ENCODE results near the gene UBXN6. TPM values are rescaled to one million over a fixed set of nuclear protein-coding genes. Genes with fewer than 3 reads are reported as not detected.

UBXN6 gene
- total and polyA plus RNA-seq, 12 donors: 90.6 to 131 (median 106) TPM

DNA sequence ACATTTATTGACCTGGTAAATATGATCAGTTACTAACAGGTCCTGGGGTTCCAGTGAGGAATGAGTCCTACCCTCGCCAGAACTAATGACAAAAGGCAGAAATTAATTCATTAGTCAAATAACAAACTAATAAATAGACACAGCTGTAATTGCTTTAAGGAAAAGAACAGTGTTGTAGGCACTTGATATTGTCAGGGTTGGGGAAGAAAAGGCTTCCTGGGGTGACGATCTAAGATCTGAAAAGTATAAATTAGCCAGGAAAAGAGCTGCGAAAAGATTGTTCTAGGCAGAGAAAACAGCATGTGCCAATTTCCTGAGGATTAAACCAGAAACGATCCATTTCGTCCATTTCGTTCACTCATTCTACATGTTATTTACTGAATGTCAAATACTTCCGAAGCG, 55.8 kb downstream of the UBXN6 start:
- H3K4me1 ChIP-seq: peaks cover 19 to 57% (median 53%) of the 10 kb centered on the region in 9 donors
- WGBS, 2 donors: 1 to 2% methylated on average over 8 of the region's 8 CpGs
- no peak for DNase-seq
- H3K36me3 ChIP-seq: peaks cover 0 to 18% (median 0%) of the 10 kb centered on the region in 9 donors
- H3K9me3 ChIP-seq: no peaks in the 10 kb centered on the region
- ATAC-seq: no peak
- peak overlapping the region in 9 of 10 donors; percentile 21 to 92 (median 78) for H3K4me3 ChIP-seq
- H3K27ac ChIP-seq: peak overlapping the region; percentile 39 to 92 (median 87)
- intact Hi-C loops (cut with DNase I): loop anchor here in 6 of 10 donors (2.0 to 5.0 kb wide), 9 partner anchors 27 to 155 kb away; partner anchors contain the start of genes MPND (in 5 of the 6), YJU2 (in 3 of the 6) and UBXN6 (in 2 of the 6)
- no peaks in the 10 kb centered on the region for H3K27me3 ChIP-seq
- TF ChIP-seq, protein P1, sequence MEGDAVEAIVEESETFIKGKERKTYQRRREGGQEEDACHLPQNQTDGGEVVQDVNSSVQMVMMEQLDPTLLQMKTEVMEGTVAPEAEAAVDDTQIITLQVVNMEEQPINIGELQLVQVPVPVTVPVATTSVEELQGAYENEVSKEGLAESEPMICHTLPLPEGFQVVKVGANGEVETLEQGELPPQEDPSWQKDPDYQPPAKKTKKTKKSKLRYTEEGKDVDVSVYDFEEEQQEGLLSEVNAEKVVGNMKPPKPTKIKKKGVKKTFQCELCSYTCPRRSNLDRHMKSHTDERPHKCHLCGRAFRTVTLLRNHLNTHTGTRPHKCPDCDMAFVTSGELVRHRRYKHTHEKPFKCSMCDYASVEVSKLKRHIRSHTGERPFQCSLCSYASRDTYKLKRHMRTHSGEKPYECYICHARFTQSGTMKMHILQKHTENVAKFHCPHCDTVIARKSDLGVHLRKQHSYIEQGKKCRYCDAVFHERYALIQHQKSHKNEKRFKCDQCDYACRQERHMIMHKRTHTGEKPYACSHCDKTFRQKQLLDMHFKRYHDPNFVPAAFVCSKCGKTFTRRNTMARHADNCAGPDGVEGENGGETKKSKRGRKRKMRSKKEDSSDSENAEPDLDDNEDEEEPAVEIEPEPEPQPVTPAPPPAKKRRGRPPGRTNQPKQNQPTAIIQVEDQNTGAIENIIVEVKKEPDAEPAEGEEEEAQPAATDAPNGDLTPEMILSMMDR (IDR thresholded peaks at IDR 0.05): no peak

DNA sequence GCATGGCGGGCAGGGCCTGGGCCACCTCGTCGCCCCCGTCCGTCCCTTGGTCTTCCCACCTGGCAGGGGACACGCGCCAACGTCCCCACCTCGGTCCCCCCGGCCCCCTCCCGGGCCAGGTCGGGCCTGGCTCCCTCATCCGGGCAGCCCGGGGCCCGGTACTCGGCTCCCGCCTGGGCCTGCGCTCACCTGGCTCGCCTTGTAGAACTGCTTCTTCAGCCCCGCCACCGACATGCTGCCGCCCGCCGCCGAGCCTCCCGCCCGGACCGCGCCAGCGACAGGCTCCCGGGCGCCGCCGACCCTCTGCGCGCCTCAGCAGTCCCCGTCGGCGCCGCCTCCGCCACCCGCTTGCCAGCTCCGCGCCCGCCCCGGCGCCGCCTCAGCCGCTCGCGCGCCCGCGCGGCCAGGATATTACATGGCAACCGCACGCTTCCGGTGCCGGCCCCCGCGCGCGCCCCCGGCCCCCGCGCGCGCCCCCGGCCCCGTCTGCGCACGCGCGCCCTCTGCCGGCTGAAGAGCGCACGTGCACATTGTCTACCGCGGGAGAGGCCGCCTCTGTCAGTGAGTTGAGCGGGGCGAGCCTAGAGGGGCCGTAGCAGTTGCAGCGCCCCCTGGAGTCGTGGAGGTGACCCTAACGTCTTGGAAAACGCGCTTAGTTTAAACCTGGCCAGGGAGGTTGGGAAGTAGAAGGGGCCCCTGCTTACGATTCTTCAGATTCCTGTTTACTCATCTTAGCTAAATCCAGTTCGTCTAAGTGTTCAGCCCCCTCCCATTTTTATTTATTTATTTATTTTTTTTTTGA, 57.3 kb downstream of the UBXN6 start, which contains the start of gene SH3GL1:
Gene SH3GL1, minus strand, starts transcription at position 413 of the 802 bp plus-strand sequence. Its CDS starts 179 bp downstream, at position 234.
- TF ChIP-seq, protein P1 (IDR thresholded peaks at IDR 0.05): peak; percentile 86 to 98 (median 94)

DNA sequence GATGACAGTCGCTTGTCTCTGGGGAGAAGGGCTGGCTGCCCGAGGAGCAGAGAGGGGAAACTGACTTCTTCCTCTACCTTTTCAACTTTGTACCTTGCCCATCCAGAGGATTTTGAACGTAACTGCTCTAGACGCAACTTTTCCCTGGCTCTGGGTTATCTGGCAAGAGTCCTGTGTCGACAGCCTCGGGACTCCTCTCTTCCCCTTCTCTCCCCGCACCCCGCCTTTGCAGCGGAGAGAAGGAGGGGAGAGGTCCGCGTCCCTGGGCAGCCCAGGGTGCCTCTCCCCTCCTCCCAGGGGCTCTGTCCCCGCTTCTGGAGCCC, 57.8 kb downstream of the UBXN6 start:
- H3K4me1 ChIP-seq: peaks cover 19 to 72% (median 59%) of the 10 kb centered on the region in 9 donors
- intact Hi-C loops (cut with DNase I): loop anchor here in 6 of 10 donors (1.0 to 5.0 kb wide), 12 partner anchors 25 to 153 kb away; partner anchors contain the start of genes MPND (in 5 of the 6), YJU2 (in 3 of the 6) and UBXN6 (in 2 of the 6)
- peak in 7 of 8 donors; percentile 0 to 53 (median 2) for ATAC-seq
- peak in 1 of 2 donors; percentile 26 for DNase-seq
- TF ChIP-seq, protein P1 (IDR thresholded peaks at IDR 0.05): no peak
- H3K9me3 ChIP-seq: no peaks in the 10 kb centered on the region
- H3K27ac ChIP-seq: peak overlapping the region; percentile 88 to 99 (median 96)
- H3K27me3 ChIP-seq: no peaks in the 10 kb centered on the region
- H3K4me3 ChIP-seq: peak overlapping the region; percentile 57 to 99 (median 96)
- WGBS, 2 donors: 0% methylated on average over 10 to 12 of the region's 12 CpGs
- H3K36me3 ChIP-seq: peaks cover 0 to 38% (median 3%) of the 10 kb centered on the region in 9 donors

More for the DNA sequence above, 57.3 kb downstream of the UBXN6 start, which contains the start of gene SH3GL1:
- Histone ChIP-seq H3K27ac (peak within 1 kb of the TSS; percentile 88 to 99 (median 96)), H3K27me3 (no peaks in the 10 kb centered on the region), H3K4me3 (peak within 1 kb of the TSS; percentile 57 to 99 (median 96)), H3K4me1 (peaks cover 19 to 68% (median 55%) of the 10 kb centered on the region in 9 donors), H3K9me3 (no peaks in the 10 kb centered on the region), H3K36me3 (peaks cover 0 to 32% (median 0%) of the 10 kb centered on the region in 9 donors)
- 1% methylated on average over 71 to 90 of the region's 90 CpGs for WGBS, 2 donors
- intact Hi-C loops (cut with DNase I): loop anchor here in 6 of 10 donors (1.0 to 5.0 kb wide), 11 partner anchors 26 to 154 kb away; partner anchors contain the start of genes MPND (in 5 of the 6), YJU2 (in 3 of the 6) and UBXN6 (in 2 of the 6)
- DNase-seq: peak; percentile 91
- ATAC-seq: peak; percentile 55 to 82 (median 68)

Data from heart right ventricle (tissue), 16 donors.